ENCODE measurements around the gene TRIM46. TPM values are rescaled to one million over a fixed set of nuclear protein-coding genes. Genes with fewer than 3 reads are reported as not detected.
A peak's percentile ranks its signal among the peaks of the same experiment; 100 is the strongest.

TRIM46 gene, protein sequence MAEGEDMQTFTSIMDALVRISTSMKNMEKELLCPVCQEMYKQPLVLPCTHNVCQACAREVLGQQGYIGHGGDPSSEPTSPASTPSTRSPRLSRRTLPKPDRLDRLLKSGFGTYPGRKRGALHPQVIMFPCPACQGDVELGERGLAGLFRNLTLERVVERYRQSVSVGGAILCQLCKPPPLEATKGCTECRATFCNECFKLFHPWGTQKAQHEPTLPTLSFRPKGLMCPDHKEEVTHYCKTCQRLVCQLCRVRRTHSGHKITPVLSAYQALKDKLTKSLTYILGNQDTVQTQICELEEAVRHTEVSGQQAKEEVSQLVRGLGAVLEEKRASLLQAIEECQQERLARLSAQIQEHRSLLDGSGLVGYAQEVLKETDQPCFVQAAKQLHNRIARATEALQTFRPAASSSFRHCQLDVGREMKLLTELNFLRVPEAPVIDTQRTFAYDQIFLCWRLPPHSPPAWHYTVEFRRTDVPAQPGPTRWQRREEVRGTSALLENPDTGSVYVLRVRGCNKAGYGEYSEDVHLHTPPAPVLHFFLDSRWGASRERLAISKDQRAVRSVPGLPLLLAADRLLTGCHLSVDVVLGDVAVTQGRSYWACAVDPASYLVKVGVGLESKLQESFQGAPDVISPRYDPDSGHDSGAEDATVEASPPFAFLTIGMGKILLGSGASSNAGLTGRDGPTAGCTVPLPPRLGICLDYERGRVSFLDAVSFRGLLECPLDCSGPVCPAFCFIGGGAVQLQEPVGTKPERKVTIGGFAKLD
- 0.50 TPM for polyA plus RNA-seq (2012; ENCODE audit: low read depth, missing spikeins)

DNA sequence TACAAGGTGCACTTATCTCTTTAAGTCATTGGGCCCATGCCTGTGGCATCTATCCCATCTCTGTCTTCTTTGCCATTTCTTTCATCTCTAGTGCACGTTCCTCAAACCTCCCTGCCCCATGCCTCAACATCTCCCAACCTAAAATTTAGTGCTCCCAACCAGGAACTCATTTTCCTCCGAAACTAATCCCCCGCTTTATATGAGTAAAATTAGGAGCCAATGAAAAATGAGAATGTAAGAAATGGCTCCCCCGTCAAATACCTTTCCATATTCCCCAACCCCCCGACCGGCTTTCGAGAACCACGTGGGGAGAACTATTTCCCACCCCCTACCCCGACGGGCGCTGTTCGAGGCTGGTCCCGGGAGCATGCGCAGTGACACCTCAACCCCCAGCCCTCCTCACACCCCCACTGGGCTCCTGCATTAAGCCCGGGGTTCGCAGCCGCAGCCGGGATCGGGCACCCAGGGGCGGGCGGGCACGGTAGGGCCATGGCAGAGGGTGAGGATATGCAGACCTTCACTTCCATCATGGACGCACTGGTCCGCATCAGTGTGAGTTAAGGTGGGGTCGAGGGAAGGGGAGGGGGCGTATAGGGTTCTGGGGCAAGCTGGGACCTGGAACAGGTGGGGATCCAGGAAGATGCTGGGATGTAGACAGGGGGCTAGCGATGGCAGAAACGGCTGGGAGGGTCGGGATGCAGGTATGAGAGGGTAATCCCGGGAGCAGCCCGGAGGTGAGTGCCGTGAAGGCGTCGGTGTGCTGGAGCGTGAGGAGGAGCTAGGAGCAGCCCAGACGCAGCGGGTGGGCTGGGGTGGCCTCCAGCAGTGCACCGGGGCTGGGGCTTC, at the start of gene TRIM46:
Gene TRIM46, plus strand, starts transcription at position 372 of the 846 bp plus-strand sequence. Its CDS starts 118 bp downstream, at position 490.
- no peak for FAIRE-seq
- TF ChIP-seq POLR2AphosphoS5 (IDR thresholded peaks at IDR 0.05; ENCODE audit: low read depth, low read length): no peak
- peak; percentile 72 for DNase-seq (ENCODE audit: insufficient read length, low spot score)

DNA sequence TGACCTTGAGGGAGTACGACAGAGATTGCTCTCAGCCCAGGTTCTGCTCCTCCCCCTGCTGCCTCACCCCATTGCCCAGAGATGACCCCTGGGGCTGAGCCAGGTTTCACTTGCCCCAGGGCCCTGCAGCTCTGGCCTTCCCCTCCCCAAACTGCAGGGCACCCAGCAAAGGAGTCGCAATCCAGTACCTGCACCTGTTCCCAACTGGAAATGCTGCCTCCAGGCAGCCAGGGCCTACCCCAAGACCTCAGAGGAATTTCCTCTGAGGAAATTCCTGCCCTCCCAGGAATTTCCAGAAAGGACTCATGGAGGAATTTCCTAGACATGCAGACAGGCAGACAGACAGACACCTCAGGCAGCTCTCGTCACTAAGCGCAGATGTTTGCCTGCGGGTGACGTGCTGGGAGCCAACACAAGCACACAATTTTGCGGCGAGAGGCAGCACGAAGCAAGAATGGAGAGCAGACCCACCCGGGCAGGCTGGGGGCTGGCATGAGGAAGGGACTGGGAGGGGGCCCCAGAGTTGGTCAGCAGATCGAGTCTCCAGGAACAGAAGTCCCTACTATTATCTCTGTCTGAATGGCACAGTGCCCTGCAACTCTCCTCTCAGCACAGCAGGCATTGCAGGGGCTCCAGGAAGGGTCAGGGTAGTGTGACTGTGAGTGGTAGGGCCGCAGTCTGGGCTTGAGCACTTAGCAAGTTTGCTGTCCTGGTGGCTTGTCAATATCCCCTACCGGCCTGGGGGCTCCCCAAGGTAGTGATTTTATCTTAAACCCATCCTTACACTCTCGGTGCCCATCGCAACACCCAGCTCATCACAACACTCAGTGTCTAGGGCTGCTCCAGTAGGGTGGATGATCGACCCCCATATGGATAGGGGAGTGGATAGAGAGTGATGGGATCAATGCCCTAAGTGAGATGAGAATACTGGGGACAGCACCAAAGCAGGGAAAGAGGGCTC, 48.9 kb upstream of the TRIM46 start:
- no peak for TF ChIP-seq POU2F2 (IDR thresholded peaks at IDR 0.05; ENCODE audit: low read depth, low read length)
- DNase-seq (ENCODE audit: insufficient read length, low spot score) (no peak), FAIRE-seq (no peak)

DNA sequence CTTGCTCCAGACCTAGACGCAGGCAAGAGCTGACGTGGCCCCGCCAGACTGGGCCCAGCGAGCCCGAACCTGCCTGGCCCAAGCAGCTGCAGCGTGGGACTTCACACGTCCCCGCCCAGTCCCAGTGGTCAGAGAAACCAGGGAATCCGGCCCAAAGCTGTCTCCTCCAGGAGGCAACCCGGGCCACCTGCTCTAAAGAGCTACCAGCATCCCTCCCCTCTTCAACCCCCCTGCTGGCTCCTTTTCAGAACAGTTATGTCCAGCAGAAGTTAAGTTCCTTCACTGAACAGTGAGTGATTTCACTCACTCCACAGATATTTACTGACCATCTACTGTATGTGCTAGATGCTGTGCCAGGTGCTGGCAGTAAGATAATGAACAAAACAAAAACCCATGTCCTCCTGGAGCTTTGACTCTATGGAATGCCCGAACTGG, 48.1 kb upstream of the TRIM46 start:
- DNase-seq (ENCODE audit: insufficient read length, low spot score): no peak
- no peak for FAIRE-seq
- no peak for TF ChIP-seq PAX5 (IDR thresholded peaks at IDR 0.05; ENCODE audit: insufficient read depth, low read length, severe bottlenecking)
- TF ChIP-seq SPI1 (IDR thresholded peaks at IDR 0.05; ENCODE audit: low read depth, low read length): no peak

DNA sequence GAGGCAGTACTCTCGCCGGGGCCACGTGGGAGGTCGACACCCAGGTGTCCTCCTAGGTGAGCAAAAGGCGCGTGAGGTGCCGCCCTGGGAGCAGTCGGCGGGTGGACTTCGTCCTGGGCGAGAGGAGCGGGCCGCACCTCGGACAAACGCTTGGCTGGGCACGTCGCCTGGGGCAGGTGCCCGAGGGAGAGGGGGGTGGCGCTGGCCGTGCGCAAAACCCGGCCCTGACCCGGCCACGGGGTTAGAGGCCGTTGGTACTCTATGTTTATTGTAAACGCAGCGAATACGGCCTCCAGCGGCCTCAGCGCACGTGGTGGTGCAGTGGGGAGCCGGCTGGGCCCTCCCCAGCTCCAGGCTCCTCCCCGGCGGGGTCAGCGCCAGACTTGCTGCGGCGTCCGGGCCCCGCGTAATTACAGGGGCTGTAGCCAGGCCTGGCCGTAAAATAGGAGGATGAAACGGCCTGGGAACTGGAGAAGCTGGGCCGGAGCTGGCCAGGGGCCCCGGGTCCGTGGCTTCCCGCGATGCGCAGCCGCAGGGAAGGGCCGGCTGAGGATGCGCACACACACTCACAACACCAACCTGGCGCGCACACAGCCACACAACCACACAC, 47.6 kb upstream of the TRIM46 start:
- no peak for FAIRE-seq
- DNase-seq (ENCODE audit: insufficient read length, low spot score): no peak
- TF ChIP-seq PAX5 (IDR thresholded peaks at IDR 0.05; ENCODE audit: insufficient read depth, low read length, severe bottlenecking) (no peak), POLR2A (IDR thresholded peaks at IDR 0.05; ENCODE audit: low read depth, low read length) (no peak), POLR2AphosphoS5 (IDR thresholded peaks at IDR 0.05; ENCODE audit: low read depth, low read length) (no peak), TAF1 (IDR thresholded peaks at IDR 0.05; ENCODE audit: low read depth, low read length) (no peak), POU2F2 (IDR thresholded peaks at IDR 0.05; ENCODE audit: low read depth, low read length) (no peak), SPI1 (IDR thresholded peaks at IDR 0.05; ENCODE audit: low read depth, low read length) (no peak)

DNA sequence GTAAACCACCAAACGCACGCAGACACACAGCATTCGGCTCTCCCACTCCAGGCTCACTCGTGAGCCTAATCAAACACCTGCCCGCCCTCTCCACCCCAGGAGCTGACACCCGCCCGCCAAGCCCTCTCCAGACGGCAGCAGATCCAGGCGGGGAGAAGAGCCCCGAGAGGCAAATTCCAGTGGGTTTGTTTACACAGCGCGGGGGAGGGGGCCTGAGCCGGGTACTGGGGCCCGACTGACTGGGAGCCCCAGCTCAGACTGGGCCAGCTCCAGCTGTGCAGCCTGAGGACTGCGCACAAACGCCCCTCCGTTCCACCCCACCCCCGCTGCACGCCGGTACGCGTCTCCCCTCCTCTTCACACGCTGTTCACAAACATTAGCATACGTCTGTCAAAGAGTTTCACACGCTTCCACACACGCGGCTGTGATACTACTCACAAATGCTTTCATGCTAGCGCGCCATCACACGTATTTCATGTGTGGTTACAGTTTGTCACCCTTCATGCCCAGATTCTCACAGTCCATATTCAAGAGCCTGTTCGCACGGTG, 47.0 kb upstream of the TRIM46 start:
- peak; percentile 16 for FAIRE-seq
- DNase-seq (ENCODE audit: insufficient read length, low spot score): no peak
- no peak for TF ChIP-seq PAX5 (IDR thresholded peaks at IDR 0.05; ENCODE audit: insufficient read depth, low read length, severe bottlenecking)
- TF ChIP-seq POU2F2 (IDR thresholded peaks at IDR 0.05; ENCODE audit: low read depth, low read length): no peak
- no peak for TF ChIP-seq POLR2AphosphoS5 (IDR thresholded peaks at IDR 0.05; ENCODE audit: low read depth, low read length)
- TF ChIP-seq TAF1 (IDR thresholded peaks at IDR 0.05; ENCODE audit: low read depth, low read length): no peak
- no peak for TF ChIP-seq POLR2A (IDR thresholded peaks at IDR 0.05; ENCODE audit: low read depth, low read length)
- TF ChIP-seq SPI1 (IDR thresholded peaks at IDR 0.05; ENCODE audit: low read depth, low read length): no peak

DNA sequence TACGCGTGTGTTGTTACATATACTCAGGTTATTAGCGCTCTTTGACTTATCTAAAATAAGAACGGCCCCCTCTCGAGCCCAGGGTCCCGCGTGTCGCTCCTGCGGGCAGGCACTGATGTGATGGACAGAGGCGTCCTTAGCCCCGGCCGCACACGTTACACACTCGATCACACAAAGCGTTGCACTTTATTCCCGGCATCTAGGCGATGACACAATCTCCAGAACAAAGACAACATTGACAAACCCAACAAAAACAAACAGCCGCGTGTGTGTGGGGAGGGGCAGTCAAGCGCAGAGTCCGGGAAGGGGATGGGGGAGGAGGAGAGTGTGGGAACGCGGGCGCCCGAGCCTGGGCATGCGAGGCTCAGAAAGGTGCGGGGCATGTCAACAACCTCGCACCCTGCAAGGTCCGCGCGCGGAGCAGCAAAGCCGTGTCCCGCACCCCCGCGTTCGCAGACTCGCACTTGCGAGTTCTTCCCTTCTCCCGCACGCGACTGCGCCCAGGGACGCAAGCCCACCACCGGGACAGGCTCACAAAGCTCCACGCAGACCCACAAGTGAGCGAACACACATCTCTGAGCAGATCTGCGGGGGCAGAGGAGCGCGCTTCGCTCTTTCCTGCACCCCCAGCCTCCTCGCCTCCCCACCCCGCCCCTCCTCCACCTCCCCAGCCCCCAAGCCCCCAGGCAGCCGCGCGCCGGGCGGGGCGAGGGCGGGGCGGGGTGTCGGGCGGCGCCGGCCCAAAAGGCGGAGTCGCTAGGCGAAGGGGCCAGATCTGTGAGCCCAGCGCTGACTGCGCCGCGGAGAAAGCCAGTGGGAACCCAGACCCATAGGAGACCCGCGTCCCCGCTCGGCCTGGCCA, 46.3 kb upstream of the TRIM46 start, which contains the start of gene EFNA1:
Gene EFNA1, plus strand, starts transcription at position 772 of the 862 bp plus-strand sequence. CDS start 102 bp downstream, outside the sequence.
- TF ChIP-seq POLR2AphosphoS5 (IDR thresholded peaks at IDR 0.05; ENCODE audit: low read depth, low read length) (no peak), TAF1 (IDR thresholded peaks at IDR 0.05; ENCODE audit: low read depth, low read length) (no peak), PAX5 (IDR thresholded peaks at IDR 0.05; ENCODE audit: insufficient read depth, low read length, severe bottlenecking) (no peak), POU2F2 (IDR thresholded peaks at IDR 0.05; ENCODE audit: low read depth, low read length) (no peak), SPI1 (IDR thresholded peaks at IDR 0.05; ENCODE audit: low read depth, low read length) (no peak), POLR2A (IDR thresholded peaks at IDR 0.05; ENCODE audit: low read depth, low read length) (no peak)
- FAIRE-seq (no peak), DNase-seq (ENCODE audit: insufficient read length, low spot score) (no peak)

DNA sequence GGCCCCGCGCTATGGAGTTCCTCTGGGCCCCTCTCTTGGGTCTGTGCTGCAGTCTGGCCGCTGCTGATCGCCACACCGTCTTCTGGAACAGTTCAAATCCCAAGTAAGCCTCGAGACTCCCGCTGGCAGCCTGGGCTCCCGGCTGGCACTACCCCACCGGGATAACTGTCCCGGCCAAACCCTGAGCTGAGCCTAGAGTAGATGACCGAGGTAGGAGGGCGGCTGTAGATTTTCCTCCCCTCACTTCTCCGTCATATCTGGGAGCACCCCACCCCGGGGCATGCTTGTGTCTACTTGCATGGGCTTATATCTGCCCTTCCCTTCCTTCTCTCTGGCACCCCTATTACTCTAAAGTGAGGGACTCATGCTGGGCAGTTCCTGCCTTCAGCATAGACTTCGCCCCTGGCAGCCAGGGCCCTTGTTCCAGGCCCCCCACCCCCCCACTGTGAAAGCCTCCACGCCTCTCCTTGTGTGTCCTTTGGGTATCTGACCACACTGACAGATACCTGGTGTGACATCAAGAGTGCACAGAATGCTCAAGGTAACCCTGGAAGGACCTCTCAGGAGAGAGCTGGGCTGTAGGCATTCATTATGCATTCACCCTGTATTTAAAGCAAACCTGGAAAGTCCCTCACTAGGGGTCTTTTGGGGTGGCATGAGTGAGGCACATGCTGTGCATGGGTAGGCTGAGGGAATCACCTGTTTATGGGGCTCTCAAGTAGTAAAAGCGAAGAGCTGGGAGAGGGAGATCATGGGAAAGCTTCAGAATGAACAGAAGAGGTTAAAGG, 45.5 kb upstream of the TRIM46 start:
- no peak for DNase-seq (ENCODE audit: insufficient read length, low spot score)
- no peak for FAIRE-seq
- TF ChIP-seq TAF1 (IDR thresholded peaks at IDR 0.05; ENCODE audit: low read depth, low read length) (no peak), SPI1 (IDR thresholded peaks at IDR 0.05; ENCODE audit: low read depth, low read length) (no peak), POU2F2 (IDR thresholded peaks at IDR 0.05; ENCODE audit: low read depth, low read length) (no peak)

Data from GM12891 (cell line).